ENCODE results near the gene OSBPL2. TPM values are rescaled to one million over a fixed set of nuclear protein-coding genes. Genes with fewer than 3 reads are reported as not detected.

OSBPL2 gene
- total and polyA plus RNA-seq, 2 experiments from 2014 or later, result 22.2 to 27.9 TPM

DNA sequence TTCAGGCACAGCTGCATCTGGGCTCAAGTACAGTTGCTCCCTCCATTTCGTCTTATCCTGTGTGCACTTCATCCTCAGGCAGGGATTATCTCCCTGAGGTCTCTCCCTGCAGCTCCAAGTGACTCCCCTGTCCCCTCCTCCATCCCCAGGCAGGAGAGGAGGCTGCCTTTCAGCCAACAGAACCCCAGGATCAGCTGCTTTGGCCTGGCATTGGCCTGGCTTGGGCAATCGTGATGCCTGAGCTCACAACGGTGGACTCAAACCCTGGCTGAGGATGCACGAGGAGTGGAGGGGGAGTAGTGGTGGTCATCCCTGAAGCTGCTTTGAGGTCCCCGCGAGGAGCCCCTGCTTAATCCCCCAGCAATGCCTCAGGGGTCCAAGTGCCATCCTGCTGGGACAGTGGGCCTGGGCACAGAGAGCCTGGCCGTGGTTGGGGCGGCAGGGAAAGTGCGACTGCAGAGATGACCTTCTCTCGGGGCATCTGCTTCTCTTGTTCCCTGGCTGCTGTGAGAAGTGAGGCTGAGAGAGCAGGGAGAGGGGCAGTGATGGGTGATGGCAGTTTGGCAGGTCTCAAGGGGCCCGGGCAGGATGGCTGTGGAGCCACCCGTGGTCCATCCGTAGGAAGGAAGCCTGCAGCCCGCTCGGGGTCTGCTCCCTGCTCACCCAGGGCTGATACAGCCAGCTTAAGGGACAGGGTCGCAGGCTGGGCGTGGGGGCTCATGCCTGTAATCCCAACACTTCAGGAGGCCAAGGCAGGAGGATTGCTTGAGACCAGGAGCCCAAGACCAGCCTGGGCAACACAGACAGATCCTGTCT is 12.3 kb upstream of the OSBPL2 start:
- in situ Hi-C loops (cut with MboI), result no loop called here
- no peaks in the 10 kb centered on the region for H3K79me2 ChIP-seq (ENCODE audit: insufficient read depth)
- no peak overlapping the region for H3K27ac ChIP-seq
- H3K9me3 ChIP-seq (ENCODE audit: low read depth), result no peaks in the 10 kb centered on the region
- no peak overlapping the region for H3K4me2 ChIP-seq (ENCODE audit: unreplicated experiment)
- H3K27me3 ChIP-seq (replicated peaks; ENCODE audit: insufficient read depth), result peaks cover 22% of the 10 kb centered on the region
- no peak for DNase-seq
- TF ChIP-seq EZH2phosphoT487 (IDR thresholded peaks at IDR 0.05; ENCODE audit: insufficient read depth, low read depth) (no peak), EZH2 (IDR thresholded peaks at IDR 0.05; ENCODE audit: insufficient read depth, poor library complexity, severe bottlenecking) (no peak)
- no peaks in the 10 kb centered on the region for H3K9me2 ChIP-seq (ENCODE audit: insufficient read depth)
- H3K9ac ChIP-seq, result no peak overlapping the region
- no peaks in the 10 kb centered on the region for H3K4me1 ChIP-seq (ENCODE audit: insufficient read depth)
- 49 to 54% methylated on average over 17 of the region's 17 CpGs for WGBS, 2 experiments (ENCODE audit: low coverage in 1 of 2, low lambda C conversion rate in 2 of 2, missing lambda C conversion rate in 2 of 2)
- H2AFZ ChIP-seq, result no peak overlapping the region
- no peak overlapping the region for H3K4me3 ChIP-seq
- no peaks in the 10 kb centered on the region for H4K20me1 ChIP-seq (ENCODE audit: insufficient read depth)
- no peaks in the 10 kb centered on the region for H3F3A ChIP-seq (ENCODE audit: insufficient read depth)
- H3K36me3 ChIP-seq (ENCODE audit: low read depth), result no peaks in the 10 kb centered on the region

DNA sequence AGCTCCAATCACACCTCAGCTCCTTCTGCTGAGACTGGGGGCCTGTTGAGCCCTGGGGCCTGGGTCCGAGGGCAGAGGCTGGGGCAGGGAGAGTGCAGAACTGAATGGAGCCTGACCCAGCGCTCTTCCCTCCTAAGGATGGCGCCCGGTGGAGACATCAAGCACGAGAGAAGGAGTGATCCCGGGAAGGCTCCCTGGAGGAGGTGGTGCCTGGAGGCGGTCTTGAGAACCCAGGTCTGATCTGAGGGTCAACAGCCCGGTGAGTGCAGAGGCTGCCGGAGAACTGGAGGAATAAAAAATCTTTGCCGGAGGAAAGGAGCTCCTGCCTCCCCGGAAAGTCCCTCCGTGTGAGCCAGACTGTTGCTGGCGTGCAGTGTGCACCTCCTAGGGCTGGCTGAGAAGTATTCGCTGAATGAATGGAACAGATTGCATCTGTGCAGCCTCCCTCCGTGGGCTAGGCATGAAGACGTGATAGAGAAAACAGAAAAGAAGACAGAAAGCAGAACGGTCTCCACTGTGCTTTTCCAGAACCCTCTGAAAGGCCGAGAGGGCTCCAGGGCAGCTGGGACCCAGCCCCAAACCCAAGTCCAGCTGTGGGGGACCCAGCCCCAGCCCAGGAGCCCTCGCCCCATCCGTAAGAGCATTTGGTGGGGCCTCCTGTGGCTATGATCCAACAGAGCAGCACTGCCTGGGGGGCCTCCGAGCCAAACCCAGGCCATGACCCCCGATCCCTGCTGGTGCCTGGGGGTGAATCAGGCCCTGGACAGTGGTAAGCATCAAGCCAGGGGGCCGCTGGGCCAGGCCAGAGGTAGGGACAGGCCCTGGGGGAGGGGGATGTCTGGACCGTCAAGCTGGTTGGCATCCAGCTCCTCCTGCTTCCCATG is 11.4 kb upstream of the OSBPL2 start:
- Histone ChIP-seq H3F3A (ENCODE audit: insufficient read depth) (no peaks in the 10 kb centered on the region), H3K4me1 (ENCODE audit: insufficient read depth) (no peaks in the 10 kb centered on the region), H3K27me3 (replicated peaks; ENCODE audit: insufficient read depth) (peaks cover 16% of the 10 kb centered on the region; the same call in 1 of the 2 replicates), H3K4me3 (no peak overlapping the region), H2AFZ (no peak overlapping the region), H3K36me3 (ENCODE audit: low read depth) (no peaks in the 10 kb centered on the region), H3K9me3 (ENCODE audit: low read depth) (no peaks in the 10 kb centered on the region), H3K27ac (no peak overlapping the region), H3K79me2 (ENCODE audit: insufficient read depth) (no peaks in the 10 kb centered on the region), H4K20me1 (ENCODE audit: insufficient read depth) (no peaks in the 10 kb centered on the region), H3K4me2 (ENCODE audit: unreplicated experiment) (no peak overlapping the region), H3K9ac (no peak overlapping the region), H3K9me2 (ENCODE audit: insufficient read depth) (no peaks in the 10 kb centered on the region)
- in situ Hi-C loops (cut with MboI), result no loop called here
- WGBS, 2 experiments (ENCODE audit: low coverage in 1 of 2, low lambda C conversion rate in 2 of 2, missing lambda C conversion rate in 2 of 2), result 31 to 41% methylated on average over 21 to 24 of the region's 24 CpGs
- no peak for DNase-seq
- no peak for TF ChIP-seq EZH2phosphoT487 (IDR thresholded peaks at IDR 0.05; ENCODE audit: insufficient read depth, low read depth)
- TF ChIP-seq EZH2 (IDR thresholded peaks at IDR 0.05; ENCODE audit: insufficient read depth, poor library complexity, severe bottlenecking), result no peak

DNA sequence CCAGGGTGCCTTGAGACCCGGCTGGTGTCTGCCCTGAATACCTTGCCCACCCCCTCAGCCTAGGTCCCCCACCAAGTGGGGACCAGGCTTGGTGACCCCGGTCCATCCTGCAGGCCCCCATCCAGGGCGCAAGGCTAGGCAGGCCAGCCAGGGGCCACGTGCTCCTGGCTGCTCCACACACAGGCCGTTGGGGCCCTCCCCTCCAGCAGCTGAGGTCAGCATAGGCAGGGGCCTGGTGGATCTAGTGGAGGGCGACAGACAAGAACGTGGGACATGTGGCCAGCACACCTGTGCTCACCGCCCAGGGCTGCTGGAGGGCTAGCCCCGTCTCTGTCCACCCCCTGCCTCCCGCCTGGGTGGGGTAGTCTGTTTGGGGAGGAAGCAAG is 10.7 kb upstream of the OSBPL2 start:
- no peak for DNase-seq
- no peaks in the 10 kb centered on the region for H3K79me2 ChIP-seq (ENCODE audit: insufficient read depth)
- H3K4me2 ChIP-seq (ENCODE audit: unreplicated experiment), result no peak overlapping the region
- WGBS, 2 experiments (ENCODE audit: low coverage in 1 of 2, low lambda C conversion rate in 2 of 2, missing lambda C conversion rate in 2 of 2), result 25 to 31% methylated on average over 9 to 10 of the region's 10 CpGs
- no peaks in the 10 kb centered on the region for H3K9me2 ChIP-seq (ENCODE audit: insufficient read depth)
- in situ Hi-C loops (cut with MboI), result no loop called here
- no peak overlapping the region for H2AFZ ChIP-seq
- no peaks in the 10 kb centered on the region for H3K4me1 ChIP-seq (ENCODE audit: insufficient read depth)
- H3K27ac ChIP-seq, result no peak overlapping the region
- no peaks in the 10 kb centered on the region for H3F3A ChIP-seq (ENCODE audit: insufficient read depth)
- no peak overlapping the region for H3K9ac ChIP-seq
- no peak for TF ChIP-seq EZH2 (IDR thresholded peaks at IDR 0.05; ENCODE audit: insufficient read depth, poor library complexity, severe bottlenecking)
- TF ChIP-seq EZH2phosphoT487 (IDR thresholded peaks at IDR 0.05; ENCODE audit: insufficient read depth, low read depth), result no peak
- peaks cover 16% of the 10 kb centered on the region; the same call in 1 of the 2 replicates for H3K27me3 ChIP-seq (replicated peaks; ENCODE audit: insufficient read depth)
- no peaks in the 10 kb centered on the region for H3K36me3 ChIP-seq (ENCODE audit: low read depth)
- no peaks in the 10 kb centered on the region for H4K20me1 ChIP-seq (ENCODE audit: insufficient read depth)
- no peak overlapping the region for H3K4me3 ChIP-seq
- no peaks in the 10 kb centered on the region for H3K9me3 ChIP-seq (ENCODE audit: low read depth)
